Progenitor cell of endocrine pancreas (in vitro differentiated cells): ENCODE measurements around the gene USP22. TPM values are rescaled to one million over a fixed set of nuclear protein-coding genes. Genes with fewer than 3 reads are reported as not detected.

ENCODE experiments used
- DNase-seq: peaks from one replicate; pipeline ENCODE4 v3.0.0; 2021; ENCODE audit warnings: low spot score; ENCODE audit not compliant: unreplicated experiment
- H3K27ac Mint-ChIP-seq: 2 replicates; pipeline ENCODE4 v1.8.0; 2021; ENCODE audit warnings: mild to moderate bottlenecking, moderate library complexity, mixed read lengths
- H3K27me3 Mint-ChIP-seq: 2 replicates; pipeline ENCODE4 v1.8.0; 2021; ENCODE audit warnings: mixed read lengths
- H3K36me3 Mint-ChIP-seq: 2 replicates; pipeline ENCODE4 v1.8.0; 2022; ENCODE audit warnings: mixed read lengths; ENCODE audit not compliant: insufficient read depth
- H3K4me1 Mint-ChIP-seq: 2 replicates; pipeline ENCODE4 v1.8.0; 2021; ENCODE audit warnings: low read depth, mixed read lengths
- H3K4me3 Mint-ChIP-seq: 2 replicates; pipeline ENCODE4 v1.8.0; 2021; ENCODE audit warnings: low read depth, mild to moderate bottlenecking, moderate library complexity, mixed read lengths
- H3K9me3 Mint-ChIP-seq: 2 replicates; pipeline ENCODE4 v1.8.0; 2021; ENCODE audit warnings: low read depth, mixed read lengths
- CTCF ChIP-seq: fragments of 200-600 bp; sonication (generic); IDR thresholded peaks from one replicate; pipeline ENCODE4 v1.5.0; 2021; ENCODE audit warnings: antibody characterized with exemption, mild to moderate bottlenecking; ENCODE audit not compliant: unreplicated experiment
- total RNA-seq: library from RNA; stranded (reverse); gene quantifications from 2 replicates; pipeline ENCODE4 v1.2.1, GENCODE V29; 2021

The USP22 gene
- total RNA-seq, 1 donor from 2014 or later = 368 TPM

GRCh38 chr17:21008992-21009671, 33.7 kb downstream of the USP22 start:
- Mint-ChIP-seq H3K9me3 (no peaks in the 10 kb centered on the region), H3K27me3 (no peaks in the 10 kb centered on the region), H3K36me3 (peaks cover 45% of the 10 kb centered on the region), H3K4me3 (no peak overlapping the region), H3K4me1 (no peaks in the 10 kb centered on the region), H3K27ac (no peak overlapping the region)
- TF ChIP-seq CTCF = no peak
- no peak for DNase-seq

DNA sequence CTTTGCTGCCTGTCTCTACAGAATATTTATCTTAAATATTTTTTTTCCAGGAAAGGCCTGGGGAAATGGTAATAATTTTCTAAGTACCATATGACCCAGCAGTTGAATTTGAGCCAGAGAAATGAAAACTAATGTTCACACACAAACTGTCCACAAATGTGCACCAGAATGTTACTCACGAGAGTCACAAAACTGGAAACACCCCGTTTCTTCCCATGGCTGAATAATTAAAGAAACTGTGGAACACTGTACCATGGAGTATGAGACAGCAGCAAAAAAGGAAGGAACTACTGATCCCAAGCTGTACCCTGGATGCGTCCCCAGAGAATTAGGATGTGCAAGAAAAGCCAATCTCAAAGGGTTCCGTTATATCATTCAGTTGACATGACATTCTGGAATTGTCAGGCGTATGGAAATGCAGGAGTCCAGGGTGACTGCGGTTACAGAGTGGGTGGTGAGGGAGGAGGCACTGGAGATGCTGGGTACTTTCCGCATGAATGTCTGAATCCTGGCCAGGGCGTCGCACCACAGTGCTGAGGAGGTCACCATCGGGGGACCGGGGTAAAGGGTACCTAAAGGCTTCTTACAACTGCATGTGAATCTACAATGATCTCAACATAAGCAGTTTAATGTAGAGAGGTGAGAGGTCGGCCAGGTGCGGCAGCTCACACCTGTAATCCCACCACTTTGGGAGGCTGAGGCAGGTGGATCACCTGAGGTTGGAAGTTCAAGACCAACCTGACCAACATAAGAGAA, 34.5 kb downstream of the USP22 start:
- Mint-ChIP-seq H3K4me3 (no peak overlapping the region), H3K27ac (peak overlapping the region; percentile 29), H3K36me3 (peaks cover 45% of the 10 kb centered on the region), H3K27me3 (no peaks in the 10 kb centered on the region), H3K4me1 (no peaks in the 10 kb centered on the region), H3K9me3 (no peaks in the 10 kb centered on the region)
- DNase-seq = no peak
- no peak for TF ChIP-seq CTCF

DNA sequence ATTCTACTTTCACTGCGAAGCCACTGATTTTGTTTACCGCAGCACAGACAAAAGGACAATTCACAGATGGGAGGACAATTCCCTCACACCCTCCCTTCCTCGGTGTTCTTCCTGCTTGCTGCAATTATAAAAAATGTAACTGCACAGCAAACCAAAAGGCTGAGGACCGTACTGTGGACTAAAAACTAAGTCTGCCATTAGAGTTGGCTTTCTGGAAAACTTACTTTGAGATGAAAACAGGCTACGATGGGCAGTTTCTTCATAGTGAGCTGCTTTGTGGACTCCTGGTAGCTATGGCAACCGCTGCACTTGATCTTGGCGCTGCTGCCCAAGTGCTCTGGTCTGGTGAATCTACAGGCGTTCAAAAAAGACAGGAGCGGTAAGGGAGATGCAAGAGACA, 35.2 kb downstream of the USP22 start:
- H3K27me3 Mint-ChIP-seq = no peaks in the 10 kb centered on the region
- no peak overlapping the region for H3K4me3 Mint-ChIP-seq
- H3K4me1 Mint-ChIP-seq = no peaks in the 10 kb centered on the region
- peaks cover 42% of the 10 kb centered on the region for H3K36me3 Mint-ChIP-seq
- no peak for TF ChIP-seq CTCF
- no peak for DNase-seq
- no peaks in the 10 kb centered on the region for H3K9me3 Mint-ChIP-seq
- peak overlapping the region; percentile 37 for H3K27ac Mint-ChIP-seq

DNA sequence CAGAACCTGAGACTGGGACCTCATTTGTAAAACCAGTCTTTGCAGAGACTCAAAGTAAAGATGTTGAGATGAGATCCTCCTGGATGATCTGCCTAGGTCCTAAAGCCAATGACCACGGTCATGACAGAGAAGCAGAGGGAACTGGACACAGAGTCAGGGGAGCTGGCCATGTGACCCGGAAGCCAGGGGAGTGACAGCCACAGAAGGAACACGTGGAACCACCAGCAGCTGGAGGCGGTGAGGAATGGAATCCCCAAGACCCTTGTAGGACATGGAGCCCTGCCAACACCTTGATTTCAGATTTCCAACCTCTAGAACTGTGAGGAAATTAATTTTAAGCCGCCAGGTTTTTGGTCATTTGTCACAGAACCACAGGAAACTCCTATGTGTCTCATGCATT, 37.0 kb downstream of the USP22 start:
- Mint-ChIP-seq H3K9me3 (no peaks in the 10 kb centered on the region), H3K36me3 (peaks cover 44% of the 10 kb centered on the region), H3K4me3 (no peak overlapping the region), H3K27ac (peak overlapping the region; percentile 62), H3K27me3 (no peaks in the 10 kb centered on the region), H3K4me1 (peaks cover 3% of the 10 kb centered on the region)
- no peak for DNase-seq
- no peak for TF ChIP-seq CTCF

DNA sequence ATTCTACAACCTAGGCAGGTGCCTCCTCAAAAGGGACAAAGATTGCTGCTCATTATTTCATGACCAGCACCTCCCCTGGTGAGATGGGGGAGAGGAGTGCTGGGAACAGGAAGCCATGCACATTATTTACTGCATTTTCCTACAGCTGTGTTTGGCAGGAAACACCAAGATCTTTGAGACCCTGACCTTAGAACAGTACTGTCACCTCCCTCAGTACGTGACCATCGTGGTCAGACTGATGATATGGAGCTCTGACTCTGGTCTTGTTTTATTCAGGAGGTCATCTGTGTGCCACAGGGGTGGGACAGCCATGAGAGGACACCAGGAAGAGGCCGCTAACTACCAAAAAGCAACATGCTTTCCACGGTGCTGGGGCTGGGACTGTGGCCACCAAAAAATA, 37.4 kb downstream of the USP22 start:
- Mint-ChIP-seq H3K27ac (peak overlapping the region; percentile 89), H3K4me1 (peaks cover 3% of the 10 kb centered on the region), H3K36me3 (peaks cover 39% of the 10 kb centered on the region), H3K4me3 (no peak overlapping the region), H3K27me3 (no peaks in the 10 kb centered on the region), H3K9me3 (no peaks in the 10 kb centered on the region)
- no peak for TF ChIP-seq CTCF
- DNase-seq = no peak
